Left lung (tissue), 10 donors: ENCODE data around the gene ZFHX3. TPM values are rescaled to one million over a fixed set of nuclear protein-coding genes. Genes with fewer than 3 reads are reported as not detected.

ENCODE experiments used
- ATAC-seq: fragments of 200-7000 bp; cut with Tn5 transposase; one replicate; pipeline ENCODE4 v1.9.1; 2020; ENCODE audit warnings: moderate library complexity
- DNase-seq, 4 donors: peaks; one replicate each; pipeline ENCODE4 v3.0.0-alpha.2; 2013 to 2020
- H3K27ac ChIP-seq, 2 donors: fragments of 200-600 bp; sonication (generic) in 1 of 2; one replicate each; pipeline versions ENCODE4 v1.5.0 to v1.8.0; 2020 to 2021
- H3K27me3 ChIP-seq, 2 donors: fragments of 200-600 bp; sonication (generic) in 1 of 2; one replicate each; pipeline versions ENCODE4 v1.5.0 to v1.8.0; 2020 to 2021
- H3K36me3 ChIP-seq, 2 donors: fragments of 200-600 bp; sonication (generic) in 1 of 2; one replicate each; pipeline versions ENCODE4 v1.5.0 to v1.8.0; 2020 to 2021
- H3K4me1 ChIP-seq, 2 donors: fragments of 200-600 bp; one replicate each; pipeline ENCODE4 v1.8.0; 2021
- H3K4me3 ChIP-seq, 2 donors: fragments of 200-600 bp; sonication (generic) in 1 of 2; one replicate each; pipeline versions ENCODE4 v1.5.0 to v1.8.0; 2020 to 2021; ENCODE audit warnings: mild to moderate bottlenecking in 1 of 2
- H3K9me3 ChIP-seq, 2 donors: fragments of 200-600 bp; sonication (generic) in 1 of 2; one replicate each; pipeline versions ENCODE4 v1.5.0 to v1.8.0; 2020 to 2021
- intact Hi-C, 2 donors: fragments of 100-400 bp; cut with DNase I; formaldehyde crosslinking; loops; one replicate each; pipeline versions ENCODE4 v1.11.2 to v1.14.2; 2022
- polyA plus RNA-seq, 6 donors: library from polyadenylated mRNA; unstranded; fragments of 120-200 nt; gene quantifications; one replicate each; pipeline ENCODE4 v1.2.1, GENCODE V29; 2013; ENCODE audit not compliant: insufficient read length in 6 of 6
- total RNA-seq, 2 donors: library from RNA; stranded (reverse); fragmentation: NEBNext Ultra II Directional; extraction: Animal tissue kit (Norgen Biotek cat#: 25700); gene quantifications; one replicate each; pipeline ENCODE4 v1.2.1, GENCODE V29; 2021
- TF ChIP-seq, protein P1 (sequence below), 2 donors: fragments of 200-600 bp; sonication (generic) in 1 of 2; IDR thresholded peaks; one replicate each; pipeline versions ENCODE4 v1.5.0 to v1.8.0; 2021; ENCODE audit warnings: antibody characterized with exemption in 2 of 2
- donor health status: DM: no; HTN: yes; CAD: no.
- donor health status: DM: no; HTN: no; CAD: no.

ZFHX3 gene
- total and polyA plus RNA-seq, 8 donors: 21.4 to 34.7 (median 32.2) TPM

DNA sequence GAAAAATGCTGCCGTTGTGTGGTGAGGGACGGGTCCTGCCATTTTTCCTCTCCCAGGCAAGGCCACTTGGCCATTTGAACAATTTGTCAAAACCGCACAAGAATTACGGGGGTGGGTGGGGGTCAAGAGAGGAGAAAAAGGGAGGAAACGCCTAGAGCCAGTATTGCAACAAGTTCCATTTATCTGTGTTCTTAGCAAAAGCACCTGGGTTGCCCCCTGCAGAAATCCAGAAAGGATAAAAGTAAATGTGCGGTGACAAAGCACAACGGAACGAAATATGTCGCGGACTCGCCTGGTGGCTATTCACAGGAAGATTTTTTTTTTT, 209.4 kb downstream of the ZFHX3 start:
- ATAC-seq (no peak), DNase-seq (no peak)

DNA sequence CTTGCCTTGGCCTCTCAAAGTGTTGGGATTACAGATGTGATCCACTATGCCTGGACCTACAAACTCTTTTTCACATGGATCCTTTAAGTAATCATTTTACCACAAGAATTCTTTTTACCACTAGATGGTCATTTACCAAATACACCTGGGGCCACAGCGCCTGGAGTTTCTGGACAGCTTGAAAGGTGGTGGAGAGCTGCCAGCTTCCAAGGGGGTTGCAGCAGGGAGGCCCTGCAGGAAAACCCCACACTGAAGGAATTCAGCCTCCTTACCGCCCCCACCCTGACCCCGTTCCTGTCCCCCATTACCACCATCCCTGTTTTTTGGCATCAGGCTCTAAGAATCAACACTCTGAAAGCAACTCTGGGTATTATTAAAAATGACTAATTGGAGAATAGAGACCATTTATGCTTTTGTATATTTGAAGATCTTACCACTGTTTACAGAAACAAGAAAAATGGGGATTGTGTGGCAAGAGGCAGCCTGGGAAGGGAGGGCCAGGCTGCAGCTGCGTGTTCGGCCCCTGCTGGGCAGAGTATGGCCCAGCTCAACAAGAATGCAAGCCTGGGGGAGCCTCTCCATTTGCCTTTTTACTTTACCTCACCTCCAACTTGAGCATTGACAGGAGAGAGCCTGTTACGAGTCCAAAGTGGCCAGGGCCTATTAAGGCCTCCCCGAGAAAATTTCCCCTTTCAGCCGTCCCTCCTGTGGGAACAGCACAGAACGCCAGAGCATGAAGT, 209.9 kb downstream of the ZFHX3 start:
- no peaks in the 10 kb centered on the region for H3K27me3 ChIP-seq
- H3K4me1 ChIP-seq: no peaks in the 10 kb centered on the region
- H3K27ac ChIP-seq: no peak overlapping the region
- DNase-seq: no peak
- intact Hi-C loops: loop anchor here in 1 of 2 donors (10.0 kb wide), 1 partner anchor 227 kb away; no protein-coding TSS in a partner anchor
- no peaks in the 10 kb centered on the region for H3K9me3 ChIP-seq
- no peak for ATAC-seq
- H3K36me3 ChIP-seq: no peaks in the 10 kb centered on the region
- TF ChIP-seq, protein P1, sequence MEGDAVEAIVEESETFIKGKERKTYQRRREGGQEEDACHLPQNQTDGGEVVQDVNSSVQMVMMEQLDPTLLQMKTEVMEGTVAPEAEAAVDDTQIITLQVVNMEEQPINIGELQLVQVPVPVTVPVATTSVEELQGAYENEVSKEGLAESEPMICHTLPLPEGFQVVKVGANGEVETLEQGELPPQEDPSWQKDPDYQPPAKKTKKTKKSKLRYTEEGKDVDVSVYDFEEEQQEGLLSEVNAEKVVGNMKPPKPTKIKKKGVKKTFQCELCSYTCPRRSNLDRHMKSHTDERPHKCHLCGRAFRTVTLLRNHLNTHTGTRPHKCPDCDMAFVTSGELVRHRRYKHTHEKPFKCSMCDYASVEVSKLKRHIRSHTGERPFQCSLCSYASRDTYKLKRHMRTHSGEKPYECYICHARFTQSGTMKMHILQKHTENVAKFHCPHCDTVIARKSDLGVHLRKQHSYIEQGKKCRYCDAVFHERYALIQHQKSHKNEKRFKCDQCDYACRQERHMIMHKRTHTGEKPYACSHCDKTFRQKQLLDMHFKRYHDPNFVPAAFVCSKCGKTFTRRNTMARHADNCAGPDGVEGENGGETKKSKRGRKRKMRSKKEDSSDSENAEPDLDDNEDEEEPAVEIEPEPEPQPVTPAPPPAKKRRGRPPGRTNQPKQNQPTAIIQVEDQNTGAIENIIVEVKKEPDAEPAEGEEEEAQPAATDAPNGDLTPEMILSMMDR (IDR thresholded peaks at IDR 0.05): no peak
- no peak overlapping the region for H3K4me3 ChIP-seq

More for the DNA sequence above, 209.4 kb downstream of the ZFHX3 start:
- Histone ChIP-seq H3K4me3 (no peak overlapping the region), H3K36me3 (no peaks in the 10 kb centered on the region), H3K9me3 (no peaks in the 10 kb centered on the region), H3K4me1 (no peaks in the 10 kb centered on the region), H3K27ac (no peak overlapping the region), H3K27me3 (no peaks in the 10 kb centered on the region)
- intact Hi-C loops: loop anchor here in 1 of 2 donors (10.0 kb wide), 1 partner anchor 226 kb away; no protein-coding TSS in a partner anchor
- TF ChIP-seq, protein P1 (IDR thresholded peaks at IDR 0.05): no peak

DNA sequence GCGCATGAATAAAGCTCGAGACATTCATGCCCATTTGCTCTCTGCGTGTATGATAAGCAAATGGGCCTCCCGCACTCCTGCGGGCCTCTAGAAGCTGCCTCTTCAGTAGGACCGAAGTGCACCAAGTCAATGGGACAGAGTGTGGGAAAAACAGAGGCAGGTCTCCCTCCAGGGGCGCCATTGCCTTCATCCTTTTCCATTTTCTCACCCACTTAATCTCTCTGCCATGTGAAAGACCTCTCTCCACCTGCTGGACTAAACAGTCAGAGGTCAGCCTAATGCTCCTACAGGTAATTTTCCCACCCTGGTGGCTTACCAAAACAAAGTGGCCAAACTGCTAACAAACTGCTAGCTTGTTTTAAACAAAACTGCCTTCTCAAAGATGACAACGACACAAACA, 210.9 kb downstream of the ZFHX3 start:
- Histone ChIP-seq H3K36me3 (no peaks in the 10 kb centered on the region), H3K4me1 (no peaks in the 10 kb centered on the region), H3K27ac (no peak overlapping the region), H3K9me3 (no peaks in the 10 kb centered on the region), H3K27me3 (no peaks in the 10 kb centered on the region), H3K4me3 (no peak overlapping the region)
- ATAC-seq (no peak), DNase-seq (no peak)
- intact Hi-C loops: loop anchor here in 1 of 2 donors (10.0 kb wide), 1 partner anchor 228 kb away; no protein-coding TSS in a partner anchor
- TF ChIP-seq, protein P1 (IDR thresholded peaks at IDR 0.05): no peak

DNA sequence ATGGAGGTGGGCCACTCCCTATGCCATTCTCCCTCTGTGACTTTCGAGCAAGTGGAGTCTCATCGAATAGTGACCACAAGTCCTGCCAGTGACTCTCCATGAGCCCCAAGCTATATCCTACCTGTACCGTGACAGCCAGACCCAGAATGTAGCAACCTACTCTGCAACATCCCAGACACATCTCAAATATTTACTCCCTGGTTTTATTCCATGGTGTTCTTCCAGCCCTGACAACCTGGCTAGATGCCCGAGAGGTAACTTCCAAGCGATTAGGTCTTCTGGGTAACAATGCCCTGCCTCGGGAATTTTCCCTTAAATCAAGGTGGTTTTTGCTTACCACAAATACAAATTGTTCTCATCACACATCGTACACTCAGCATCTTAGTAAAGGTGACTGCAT, 211.7 kb downstream of the ZFHX3 start:
- Histone ChIP-seq H3K4me1 (no peaks in the 10 kb centered on the region), H3K27me3 (no peaks in the 10 kb centered on the region), H3K9me3 (no peaks in the 10 kb centered on the region), H3K36me3 (no peaks in the 10 kb centered on the region), H3K4me3 (no peak overlapping the region), H3K27ac (no peak overlapping the region)
- no peak for ATAC-seq
- intact Hi-C loops: loop anchor here in 1 of 2 donors (10.0 kb wide), 1 partner anchor 229 kb away; no protein-coding TSS in a partner anchor
- TF ChIP-seq, protein P1 (IDR thresholded peaks at IDR 0.05): no peak
- no peak for DNase-seq

DNA sequence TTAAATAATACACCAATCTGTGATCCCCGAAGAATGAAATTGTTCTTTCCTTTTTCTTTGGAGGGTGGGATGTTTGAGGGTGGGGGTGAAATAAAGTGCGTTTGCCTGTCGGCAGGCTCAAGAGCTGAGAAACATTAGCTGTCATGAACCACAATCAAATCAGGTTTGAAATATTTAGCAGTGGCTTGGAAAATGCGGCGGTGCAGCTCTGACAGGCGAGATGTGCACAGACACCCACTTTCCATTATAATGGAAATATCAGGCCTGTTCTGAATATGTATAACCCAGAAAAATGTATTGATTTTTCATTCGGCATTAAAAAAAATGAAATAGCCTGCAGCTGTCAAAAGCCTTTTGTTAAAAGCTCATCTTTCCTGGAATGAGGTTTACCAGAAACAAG, 212.8 kb downstream of the ZFHX3 start:
- Histone ChIP-seq H3K27me3 (no peaks in the 10 kb centered on the region), H3K4me3 (no peak overlapping the region), H3K9me3 (no peaks in the 10 kb centered on the region), H3K4me1 (no peaks in the 10 kb centered on the region), H3K36me3 (no peaks in the 10 kb centered on the region), H3K27ac (no peak overlapping the region)
- TF ChIP-seq, protein P1 (IDR thresholded peaks at IDR 0.05): no peak
- intact Hi-C loops: loop anchor here in 1 of 2 donors (10.0 kb wide), 1 partner anchor 230 kb away; no protein-coding TSS in a partner anchor
- ATAC-seq (no peak), DNase-seq (no peak)
